NCI-H69 (cell line): ENCODE data around the gene MYO1B.

Experiments used
- DNase-seq: peaks from one replicate; lab custom pipeline; 2025; lab: John Stamatoyannopoulos, UW

Gene MYO1B

DNA sequence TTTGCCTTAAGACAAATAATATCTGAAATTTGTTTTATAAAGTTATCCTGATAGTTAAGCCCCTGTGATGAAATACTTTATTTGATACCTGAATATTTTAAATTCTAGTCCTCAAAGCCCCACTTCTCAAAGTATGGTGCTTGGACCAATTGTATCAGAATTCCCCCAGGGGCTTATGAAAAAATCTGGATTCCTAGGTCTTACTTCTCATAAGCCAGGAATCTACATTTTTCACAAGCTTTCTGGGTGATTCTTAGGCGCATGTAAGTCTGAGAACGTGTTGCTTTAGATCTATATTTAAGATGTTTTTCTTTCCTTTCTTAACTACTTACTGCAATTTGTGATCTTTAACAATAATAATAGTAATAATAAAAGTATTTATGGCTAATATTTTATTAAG is 53.1 kb downstream of the MYO1B start:
- DNase-seq = no peak

- DNase-seq = no peak
Observed at GRCh38 chr2:191299010-191299409, 53.8 kb downstream of the MYO1B start.

DNA sequence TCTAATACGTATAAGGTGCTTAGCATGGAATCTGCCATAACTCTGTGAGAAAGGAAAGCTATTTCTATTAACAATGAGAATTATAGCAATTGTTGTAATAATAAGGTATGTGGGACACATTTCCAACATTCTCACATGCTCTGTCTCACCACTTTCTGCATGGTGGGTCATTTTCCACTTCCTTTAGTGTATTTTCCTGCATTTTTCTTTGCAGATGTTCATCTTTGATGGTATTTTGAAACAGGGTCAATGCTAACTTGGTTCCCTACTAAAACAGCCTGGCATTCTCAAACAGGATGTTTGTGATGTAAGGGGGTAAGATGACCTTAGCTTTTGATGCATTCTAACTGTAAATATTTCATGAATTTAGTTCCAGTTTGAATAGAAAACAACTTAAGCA is 54.7 kb downstream of the MYO1B start:
- no peak for DNase-seq

- no peak for DNase-seq
Observed at GRCh38 chr2:191301971-191302370, 56.8 kb downstream of the MYO1B start.

DNA sequence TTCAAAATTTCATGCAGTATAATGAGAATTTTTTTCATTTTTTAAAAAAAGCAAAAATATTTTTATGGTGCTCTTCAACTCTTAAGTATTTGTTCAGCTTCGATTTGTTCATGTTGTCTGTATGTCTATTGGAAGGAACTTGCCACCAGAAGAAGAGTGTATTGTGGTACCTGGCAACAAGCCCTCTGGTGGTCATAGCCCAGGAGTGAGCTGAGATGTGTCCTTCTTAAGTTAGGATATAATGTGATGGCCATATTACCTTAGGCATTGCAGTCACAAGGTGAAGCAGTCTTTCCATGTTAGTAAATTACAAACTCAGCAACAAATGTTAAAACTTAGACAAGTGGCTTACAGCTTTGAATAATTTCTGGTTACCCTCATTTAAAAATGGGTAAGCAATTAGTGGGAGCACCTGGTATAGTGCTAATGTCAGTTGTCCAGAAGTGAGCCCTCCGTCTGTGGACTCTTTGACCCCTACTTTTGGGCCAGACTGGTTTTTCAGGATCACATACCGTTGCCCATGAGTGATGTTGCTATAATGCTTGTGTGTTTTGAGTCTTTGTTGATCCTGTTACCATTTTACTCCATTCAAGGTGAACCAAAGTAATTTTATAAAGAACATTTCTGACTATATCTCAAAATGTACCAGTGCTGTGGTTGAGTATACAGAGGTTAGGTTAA is 57.4 kb downstream of the MYO1B start:
- DNase-seq = no peak

- no peak for DNase-seq
Observed at GRCh38 chr2:191303140-191304005, 58.2 kb downstream of the MYO1B start.

- DNase-seq = no peak
Observed at GRCh38 chr2:191304939-191305875, 60.0 kb downstream of the MYO1B start.

- DNase-seq = no peak
Observed at GRCh38 chr2:191308026-191308425, 62.8 kb downstream of the MYO1B start.

DNA sequence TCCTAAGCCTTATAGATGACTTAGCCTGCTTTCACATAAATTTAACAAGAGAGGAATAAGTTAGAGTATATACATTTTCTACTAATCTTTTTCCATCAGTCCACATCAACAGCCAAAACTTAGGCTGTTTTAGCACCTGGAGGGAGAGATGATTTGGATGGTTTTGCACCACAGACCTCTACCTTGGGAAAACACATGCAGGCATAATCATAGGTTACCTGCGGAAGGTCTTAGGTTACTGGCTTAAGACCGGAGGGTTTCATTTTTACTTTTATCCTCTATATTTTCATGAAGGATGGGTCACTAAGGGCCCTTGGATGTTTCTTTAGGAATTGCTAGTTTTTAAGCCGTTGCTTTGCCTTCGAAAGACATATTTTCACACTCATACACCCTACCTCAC is 66.0 kb downstream of the MYO1B start:
- no peak for DNase-seq

GRCh38 chr2:191311627-191312026 is 66.4 kb downstream of the MYO1B start:
- DNase-seq = no peak

DNA sequence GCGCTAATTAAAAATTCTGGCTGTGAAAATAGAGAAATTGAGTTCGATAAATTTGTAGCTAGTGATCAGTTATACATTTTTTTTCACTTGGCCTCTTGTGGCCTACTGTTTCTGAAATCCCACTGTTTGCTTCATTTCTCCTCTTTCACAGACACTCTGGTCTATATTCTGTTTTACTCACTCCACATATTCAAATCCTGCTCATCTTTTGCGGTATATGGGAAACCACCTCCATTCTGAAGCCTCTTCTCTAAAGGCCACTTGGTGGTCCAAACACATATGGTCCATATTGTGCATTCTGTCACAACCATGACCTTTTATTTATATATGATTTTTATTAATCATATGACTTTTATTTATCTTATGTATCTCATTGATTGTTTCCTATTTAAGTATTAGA is 67.0 kb downstream of the MYO1B start:
- DNase-seq = no peak

DNA sequence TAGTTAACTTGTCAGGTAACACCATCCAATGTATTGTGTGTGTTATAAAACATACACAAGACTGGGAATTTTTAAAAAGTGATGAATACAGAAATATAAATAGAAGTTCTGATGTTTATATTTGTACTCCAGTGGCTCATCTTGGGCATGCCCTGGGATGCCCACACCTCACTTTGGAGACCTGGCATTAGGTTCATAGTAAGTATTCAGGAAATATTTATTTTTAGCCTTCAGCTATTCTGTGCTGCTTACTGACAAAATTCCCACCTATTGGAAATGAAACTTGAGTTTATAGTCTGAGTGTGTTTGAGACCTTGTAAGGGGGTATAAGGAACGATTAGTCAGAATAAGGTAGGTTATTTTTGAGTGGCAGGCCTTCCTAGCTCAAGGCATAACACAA is 67.5 kb downstream of the MYO1B start:
- DNase-seq = no peak

DNA sequence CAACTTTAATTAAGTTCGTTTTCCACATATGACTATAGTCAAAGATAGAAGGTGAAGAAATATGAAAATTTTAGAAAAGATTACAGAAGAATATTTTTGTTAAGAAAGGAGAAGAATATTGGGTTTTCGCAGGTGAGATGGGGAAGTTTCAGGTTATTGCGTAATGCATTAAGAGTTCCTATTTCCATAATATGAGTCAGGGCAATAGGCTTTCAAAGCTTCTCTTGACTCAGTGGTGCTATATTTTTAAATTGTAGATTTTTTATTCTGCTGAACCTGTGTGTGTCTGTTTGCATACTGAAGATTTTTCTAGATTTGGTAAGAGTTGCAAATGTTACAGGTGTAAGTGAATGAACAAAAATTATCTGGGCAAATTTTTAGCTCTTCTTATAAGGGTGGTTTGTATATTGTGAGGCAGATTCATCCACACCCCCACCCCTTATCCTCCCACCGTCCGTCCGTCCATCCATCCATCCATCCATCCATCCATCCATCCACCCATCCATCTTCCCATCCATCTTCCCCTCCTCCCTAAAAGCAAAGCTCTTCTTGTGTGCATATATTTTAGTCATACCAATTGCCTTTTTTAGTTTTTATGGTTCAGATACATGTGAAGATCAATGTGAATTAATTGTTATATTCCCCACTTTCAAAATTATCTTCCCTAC is 69.6 kb downstream of the MYO1B start:
- DNase-seq = no peak

DNA sequence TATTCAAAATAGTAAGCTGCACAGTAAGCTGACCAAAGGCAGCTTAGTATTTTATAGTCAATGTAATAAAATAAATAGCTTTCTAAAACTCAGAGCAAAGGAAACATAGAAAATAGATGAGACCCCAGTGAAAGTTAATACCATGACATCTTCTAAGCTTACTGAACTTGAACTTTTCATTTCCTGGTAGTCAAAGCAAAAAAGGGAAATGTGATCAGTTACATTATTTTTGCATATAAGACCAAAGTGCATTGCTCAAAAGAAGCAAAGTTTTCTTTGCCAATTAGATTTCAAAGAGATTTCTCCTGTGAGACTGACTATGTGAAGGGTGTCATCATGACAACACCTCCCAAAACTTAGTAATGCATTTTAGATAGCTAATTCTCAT is 70.2 kb downstream of the MYO1B start:
- DNase-seq = no peak

DNA sequence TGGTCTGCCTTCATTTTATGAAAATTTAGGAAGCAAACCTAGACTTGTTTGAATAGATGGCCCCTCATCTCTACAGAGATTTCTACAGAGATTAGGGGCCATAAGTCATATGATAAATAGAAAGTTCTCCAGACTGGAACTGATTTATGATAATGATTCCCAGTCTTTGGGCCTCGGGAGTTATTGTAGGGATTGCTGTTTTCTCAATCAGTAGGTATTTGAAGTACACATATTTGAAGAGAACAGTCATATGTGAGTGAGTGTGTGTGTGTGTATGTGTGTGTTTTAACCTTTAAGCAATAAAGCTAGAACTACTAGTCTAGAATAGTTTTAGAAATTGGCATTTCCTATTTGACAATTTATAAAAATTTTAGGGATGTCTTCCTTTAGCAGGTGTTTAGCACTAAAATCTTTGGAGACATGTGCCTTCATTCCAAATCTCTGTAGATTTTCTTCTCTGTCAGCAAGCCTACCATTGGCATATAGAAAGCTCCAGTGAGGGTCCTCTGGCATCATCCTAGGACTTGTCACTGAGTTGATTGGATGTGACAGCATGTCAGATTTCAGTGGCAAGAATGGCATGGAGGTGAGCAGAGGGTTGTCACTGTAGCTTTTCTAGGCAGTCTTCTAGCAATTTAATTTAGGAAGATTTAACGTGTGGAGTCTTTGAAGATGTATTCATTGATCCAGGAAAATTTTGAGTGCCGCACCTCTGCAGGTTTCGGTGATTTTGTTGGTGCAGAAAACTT is 71.2 kb downstream of the MYO1B start:
- DNase-seq = no peak

DNA sequence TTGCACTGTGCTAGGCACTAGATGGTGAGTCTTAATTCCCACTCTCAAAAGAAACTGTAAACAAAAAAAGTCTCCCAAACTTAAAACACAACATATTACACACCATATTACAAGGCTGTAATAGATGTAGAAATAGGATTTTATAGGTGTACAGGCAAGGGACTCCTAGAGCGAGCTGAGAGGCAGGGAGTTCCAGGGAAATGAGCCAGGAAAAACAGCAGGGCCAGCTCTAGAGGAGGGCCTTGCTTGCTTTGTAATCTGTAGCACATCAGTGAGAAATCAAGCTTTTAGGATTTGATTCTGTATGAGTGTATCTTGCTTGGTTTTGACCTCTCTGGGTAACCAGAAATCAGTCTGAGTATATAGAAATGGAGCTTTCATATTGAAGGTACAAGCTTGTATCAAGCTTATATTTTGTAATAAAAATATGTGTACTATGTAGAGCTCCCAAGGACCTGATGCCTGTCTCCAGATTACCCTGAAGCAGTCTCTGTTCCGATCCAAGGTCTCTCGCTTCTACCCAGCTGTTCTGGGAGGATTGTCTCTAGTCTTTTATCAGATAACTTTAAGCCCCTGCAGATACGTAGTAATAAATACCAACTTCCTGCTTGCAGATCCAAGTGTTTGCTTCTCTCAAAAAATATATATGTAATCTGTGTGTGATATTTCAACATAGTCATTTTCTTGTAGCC is 73.0 kb downstream of the MYO1B start:
- no peak for DNase-seq

DNA sequence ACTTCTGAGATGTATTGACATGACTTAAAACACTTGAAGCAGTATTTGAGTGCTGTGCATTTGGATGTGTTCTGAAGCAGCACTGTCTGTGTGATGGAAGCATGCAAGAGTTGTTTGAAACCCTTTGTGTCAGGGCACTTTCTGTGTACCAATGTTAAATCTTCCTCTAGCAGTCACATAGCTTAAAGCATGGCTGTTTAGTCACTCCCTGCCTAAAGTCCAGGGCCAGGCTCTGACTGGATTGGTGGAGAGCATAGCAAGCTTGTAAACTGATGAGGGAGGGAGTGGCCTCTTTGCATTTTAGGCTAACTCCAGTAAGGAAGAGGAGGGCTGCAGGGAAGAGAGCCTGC is 73.5 kb downstream of the MYO1B start:
- DNase-seq = no peak

- DNase-seq = no peak
Observed at GRCh38 chr2:191319186-191319585, 74.0 kb downstream of the MYO1B start.

DNA sequence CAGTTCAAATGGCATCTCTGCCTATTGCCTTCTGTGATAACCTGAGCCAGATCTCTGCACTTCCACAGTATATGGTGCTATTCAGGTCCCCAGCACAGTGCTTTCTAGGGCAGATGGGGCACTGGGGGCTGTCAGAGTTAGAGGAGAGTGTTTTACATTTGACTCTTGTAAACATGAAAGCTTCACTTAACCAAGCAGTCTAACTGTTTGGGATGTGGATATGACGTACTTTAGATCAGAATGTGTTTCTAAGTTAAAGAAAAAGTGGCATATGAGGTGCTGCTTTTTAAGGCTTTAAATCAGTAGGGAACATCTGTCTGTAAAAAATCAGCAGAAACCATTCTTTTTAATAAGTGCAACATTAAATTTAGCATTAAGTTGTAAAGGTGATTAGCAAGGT is 75.7 kb downstream of the MYO1B start:
- DNase-seq = no peak

DNA sequence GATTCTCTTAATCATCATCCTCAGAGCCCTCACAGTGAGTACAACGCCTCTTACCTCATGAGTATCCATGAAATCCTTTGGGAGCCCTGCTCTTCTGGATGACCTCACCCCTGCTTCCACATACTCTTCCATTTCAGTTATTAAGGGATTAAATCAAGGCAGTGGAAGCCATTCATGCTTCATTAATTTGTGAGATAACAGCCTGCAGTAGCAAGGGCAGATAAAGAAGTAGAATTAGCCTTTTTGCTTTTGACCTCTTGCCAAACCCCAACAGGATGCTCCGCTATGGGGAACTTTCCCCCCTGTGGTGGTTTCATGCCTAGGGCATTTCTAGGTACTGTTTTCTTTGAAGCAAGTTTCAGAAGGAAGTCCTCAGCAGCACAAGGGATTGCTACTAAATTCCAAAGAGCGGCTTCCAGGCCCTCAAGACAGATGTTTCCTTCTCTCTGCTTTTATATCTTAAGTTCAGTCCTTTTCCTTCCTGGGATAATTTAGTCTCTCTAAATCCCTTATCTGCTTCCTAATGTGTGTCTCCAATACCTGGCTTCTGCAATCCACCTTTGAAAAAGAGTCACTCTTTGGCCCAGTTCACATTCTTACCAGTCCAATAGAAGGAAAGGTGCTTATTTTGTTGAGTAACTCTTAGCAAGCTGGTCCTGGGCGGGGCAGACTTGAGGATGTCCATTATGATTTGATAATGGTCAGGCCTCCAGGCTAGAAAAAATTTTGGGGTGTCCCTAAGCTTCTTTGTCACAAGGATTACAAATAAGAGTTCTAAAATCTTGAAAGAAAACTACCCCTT is 76.9 kb downstream of the MYO1B start:
- DNase-seq = peak; percentile 3
